Activated B cell treated with CpG ODN at 0.5 μM for 24 hours (primary cell): ENCODE measurements around the gene CHRNA5. TPM values are rescaled to one million over a fixed set of nuclear protein-coding genes. Genes with fewer than 3 reads are reported as not detected.

Experiments
- ATAC-seq: fragments of 200-7000 bp; cut with Tn5 transposase; one replicate; pipeline ENCODE4 v1.10.0; 2021; ENCODE audit warnings: low read depth, mild to moderate bottlenecking, moderate library complexity
- CTCF ChIA-PET: fragments of 350-600 bp; sonication (Branson Sonifier 250); formaldehyde crosslinking; loops from one replicate; lab custom pipeline; 2021; ENCODE audit warnings: antibody characterized with exemption; lab: Charles Lee
- POLR2A ChIA-PET: fragments of 350-600 bp; sonication (Branson Sonifier 250); formaldehyde crosslinking; loops from one replicate; lab custom pipeline; 2021; ENCODE audit warnings: antibody characterized with exemption; lab: Charles Lee
- DNase-seq: peaks from one replicate; pipeline ENCODE4 v3.0.0; 2022
- H3K27ac Mint-ChIP-seq: one replicate; pipeline ENCODE4 v1.8.0; 2020; ENCODE audit warnings: mixed read lengths
- H3K27me3 Mint-ChIP-seq: one replicate; pipeline ENCODE4 v1.8.0; 2021; ENCODE audit warnings: mixed read lengths
- H3K36me3 Mint-ChIP-seq: one replicate; pipeline ENCODE4 v1.8.0; 2021; ENCODE audit warnings: low read depth, mixed read lengths
- H3K4me1 Mint-ChIP-seq: one replicate; pipeline ENCODE4 v1.8.0; 2021; ENCODE audit warnings: mixed read lengths
- H3K4me3 Mint-ChIP-seq: one replicate; pipeline ENCODE4 v1.8.0; 2020; ENCODE audit warnings: mild to moderate bottlenecking, mixed read lengths
- H3K9me3 Mint-ChIP-seq: one replicate; pipeline ENCODE4 v1.8.0; 2020; ENCODE audit warnings: mixed read lengths
- intact Hi-C: fragments of 100-400 bp; cut with micrococcal nuclease; formaldehyde crosslinking; loops from one replicate; pipeline ENCODE4 v1.15.1; 2024
- total RNA-seq: library from RNA; stranded (reverse); gene quantifications from 2 replicates; pipeline ENCODE4 v1.2.3, GENCODE V29; 2022
- TF ChIP-seq, protein P1 (sequence below): fragments of 200-600 bp; IDR thresholded peaks from one replicate; pipeline ENCODE4 v1.8.0; 2022; ENCODE audit warnings: antibody characterized with exemption, mild to moderate bottlenecking

Gene CHRNA5
- total RNA-seq, 1 donor from 2014 or later: 1.3 TPM

DNA sequence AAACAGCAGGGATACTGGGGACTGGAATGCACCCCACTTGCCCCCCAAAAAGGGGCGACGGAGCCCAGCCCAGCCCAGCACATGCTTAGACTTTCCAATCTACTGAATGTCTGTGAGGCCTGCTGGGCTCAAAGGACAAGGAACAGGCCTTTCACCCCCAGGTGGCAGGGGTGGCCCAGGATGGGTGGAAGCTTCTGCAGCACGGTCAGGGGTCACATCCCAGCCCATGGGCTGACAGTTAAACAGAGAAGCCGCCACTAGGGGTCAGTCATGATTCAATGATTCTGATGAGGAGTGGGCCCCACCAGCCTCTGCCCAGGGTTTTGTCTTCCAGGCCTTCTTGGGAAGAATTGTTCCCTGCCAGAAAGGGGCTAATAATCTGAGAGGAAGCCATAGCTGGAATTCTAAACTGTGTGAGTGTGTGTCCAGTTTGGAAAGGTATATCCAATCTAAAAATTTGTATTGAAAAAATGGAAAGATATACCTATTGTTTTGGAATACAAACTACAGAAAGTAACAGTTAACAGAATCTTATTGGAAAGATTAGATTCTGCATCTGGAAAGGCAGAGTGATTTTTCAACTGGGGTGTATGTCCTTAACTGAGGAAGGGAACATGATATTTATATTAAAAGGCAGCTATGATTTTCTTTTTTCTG is 73.5 kb downstream of the CHRNA5 start:
- TF ChIP-seq, protein P1, sequence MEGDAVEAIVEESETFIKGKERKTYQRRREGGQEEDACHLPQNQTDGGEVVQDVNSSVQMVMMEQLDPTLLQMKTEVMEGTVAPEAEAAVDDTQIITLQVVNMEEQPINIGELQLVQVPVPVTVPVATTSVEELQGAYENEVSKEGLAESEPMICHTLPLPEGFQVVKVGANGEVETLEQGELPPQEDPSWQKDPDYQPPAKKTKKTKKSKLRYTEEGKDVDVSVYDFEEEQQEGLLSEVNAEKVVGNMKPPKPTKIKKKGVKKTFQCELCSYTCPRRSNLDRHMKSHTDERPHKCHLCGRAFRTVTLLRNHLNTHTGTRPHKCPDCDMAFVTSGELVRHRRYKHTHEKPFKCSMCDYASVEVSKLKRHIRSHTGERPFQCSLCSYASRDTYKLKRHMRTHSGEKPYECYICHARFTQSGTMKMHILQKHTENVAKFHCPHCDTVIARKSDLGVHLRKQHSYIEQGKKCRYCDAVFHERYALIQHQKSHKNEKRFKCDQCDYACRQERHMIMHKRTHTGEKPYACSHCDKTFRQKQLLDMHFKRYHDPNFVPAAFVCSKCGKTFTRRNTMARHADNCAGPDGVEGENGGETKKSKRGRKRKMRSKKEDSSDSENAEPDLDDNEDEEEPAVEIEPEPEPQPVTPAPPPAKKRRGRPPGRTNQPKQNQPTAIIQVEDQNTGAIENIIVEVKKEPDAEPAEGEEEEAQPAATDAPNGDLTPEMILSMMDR: no peak
- no peak overlapping the region for H3K4me3 Mint-ChIP-seq
- ATAC-seq: peak; percentile 69
- ChIA-PET CTCF (interaction anchor here (0.8 to 1.7 kb wide), 6 partner anchors 23 to 546 kb away, joined by 3 to 7 read pairs (median 4); no protein-coding TSS in a partner anchor), POLR2A (no interaction called here)
- intact Hi-C loops: loop anchor here (1.0 kb wide), 2 partner anchors 71 to 113 kb away; no protein-coding TSS in a partner anchor
- no peak overlapping the region for H3K27ac Mint-ChIP-seq
- H3K27me3 Mint-ChIP-seq: peaks cover 9% of the 10 kb centered on the region
- H3K4me1 Mint-ChIP-seq: peaks cover 11% of the 10 kb centered on the region
- no peaks in the 10 kb centered on the region for H3K36me3 Mint-ChIP-seq
- DNase-seq: no peak
- H3K9me3 Mint-ChIP-seq: no peaks in the 10 kb centered on the region

DNA sequence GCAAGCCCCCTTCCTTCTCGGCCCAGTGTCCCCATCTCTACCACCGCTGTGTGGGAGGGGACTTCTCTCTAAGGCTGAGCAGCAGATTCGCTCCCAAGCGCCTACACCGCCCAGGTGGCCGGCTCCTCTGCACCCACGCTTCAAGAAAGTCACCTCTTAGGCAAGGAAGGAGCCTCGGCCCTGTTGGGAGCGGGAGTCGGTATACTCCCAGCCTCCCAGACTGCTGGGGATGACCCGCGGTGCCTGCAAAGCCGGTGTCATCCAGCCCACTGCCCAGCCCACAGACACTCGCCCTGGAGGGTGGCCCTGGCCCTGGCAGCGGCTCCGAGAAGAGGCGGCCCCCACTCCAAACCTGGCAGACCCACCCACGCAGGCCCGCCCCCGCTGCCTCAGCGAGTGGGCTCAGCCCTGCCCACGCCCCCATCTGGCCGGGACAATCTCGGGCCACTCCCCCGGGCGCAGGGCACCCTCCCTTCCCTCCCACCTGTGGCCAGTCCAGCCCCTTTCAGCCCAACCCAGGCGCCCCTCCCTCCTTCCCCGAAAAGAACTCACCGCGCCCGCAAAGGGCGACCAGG is 75.3 kb downstream of the CHRNA5 start:
- peaks cover 9% of the 10 kb centered on the region for H3K27me3 Mint-ChIP-seq
- H3K27ac Mint-ChIP-seq: no peak overlapping the region
- ATAC-seq (peak; percentile 37), DNase-seq (no peak)
- TF ChIP-seq, protein P1: no peak
- CTCF ChIA-PET: interaction anchor here (1.7 kb wide), 1 partner anchor 25 kb away, joined by 3 read pairs; no protein-coding TSS in a partner anchor
- POLR2A ChIA-PET: no interaction called here
- H3K9me3 Mint-ChIP-seq: no peaks in the 10 kb centered on the region
- peaks cover 11% of the 10 kb centered on the region for H3K4me1 Mint-ChIP-seq
- H3K4me3 Mint-ChIP-seq: peak overlapping the region; percentile 61
- H3K36me3 Mint-ChIP-seq: no peaks in the 10 kb centered on the region
- intact Hi-C loops: no loop called here

DNA sequence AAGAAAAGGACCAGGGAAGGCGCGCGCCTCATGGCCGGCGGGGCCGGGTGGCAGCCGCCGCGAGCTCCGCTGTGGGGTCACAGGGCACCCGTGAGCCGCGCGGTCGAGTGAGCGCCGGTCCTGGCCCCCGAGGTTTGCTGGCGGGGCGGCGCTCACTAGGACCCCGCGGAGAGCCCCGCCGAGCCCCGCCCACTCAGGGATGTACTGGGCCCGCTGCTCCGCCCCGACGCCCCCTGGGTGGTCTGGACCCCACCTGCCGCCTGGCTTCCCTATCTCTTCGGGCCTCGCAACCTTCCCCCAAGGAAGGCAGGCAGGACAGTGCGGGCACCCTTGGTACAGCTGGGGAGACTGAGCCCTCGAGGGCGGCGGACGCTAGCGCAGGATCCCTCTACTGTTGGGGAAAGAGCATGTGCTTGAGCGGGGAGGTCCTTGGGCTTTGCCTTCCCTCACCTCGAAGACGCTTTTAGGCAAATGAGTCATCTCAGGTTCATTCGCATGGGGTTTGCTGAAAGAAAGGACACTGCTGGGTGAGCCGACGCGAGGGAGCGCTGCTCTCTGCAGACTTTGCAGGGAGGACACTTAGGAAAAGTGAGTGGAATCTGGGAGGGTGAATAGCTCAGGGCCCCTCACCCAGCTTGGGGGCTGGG is 75.9 kb downstream of the CHRNA5 start, which contains the start of gene CHRNB4:
TSS of gene CHRNB4 (minus strand) at position 109 of the 647 bp plus-strand sequence. CDS start at position 32, 77 bp downstream.
- DNase-seq (peak; percentile 21), ATAC-seq (peak; percentile 65)
- Mint-ChIP-seq H3K36me3 (no peaks in the 10 kb centered on the region), H3K4me3 (peak within 1 kb of the TSS; percentile 74), H3K9me3 (no peaks in the 10 kb centered on the region), H3K27ac (no peak within 1 kb of the TSS), H3K4me1 (peaks cover 11% of the 10 kb centered on the region), H3K27me3 (peaks cover 9% of the 10 kb centered on the region)
- ChIA-PET CTCF (no interaction called here), POLR2A (no interaction called here)
- intact Hi-C loops: no loop called here
- TF ChIP-seq, protein P1: no peak

DNA sequence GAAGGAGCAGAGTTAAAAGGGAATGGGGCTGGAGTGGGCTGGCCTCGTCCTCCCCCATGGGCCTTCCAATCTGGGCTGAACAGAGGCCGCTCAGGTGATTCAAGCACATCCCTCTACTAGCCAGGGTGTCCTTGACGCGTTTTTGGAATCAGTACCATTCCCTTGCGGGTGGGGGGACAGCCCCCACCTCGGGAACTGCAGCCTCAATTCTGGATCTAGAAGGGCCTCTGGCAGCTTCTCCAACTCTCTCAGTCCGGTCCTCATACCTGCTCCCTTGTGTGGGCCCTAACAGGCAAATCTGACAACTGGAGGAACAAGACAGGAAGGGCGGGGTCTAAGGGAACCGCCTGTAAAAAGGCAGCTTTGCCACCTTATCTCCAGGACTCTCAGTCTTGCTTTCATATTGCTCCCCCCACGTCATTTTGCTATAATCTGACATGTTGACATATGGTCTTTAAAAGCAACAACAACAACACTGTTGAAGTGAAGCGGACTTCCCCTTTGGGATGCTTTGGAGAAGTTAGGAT is 76.5 kb downstream of the CHRNA5 start:
- Mint-ChIP-seq H3K27ac (no peak overlapping the region), H3K4me1 (peaks cover 11% of the 10 kb centered on the region), H3K4me3 (peak overlapping the region; percentile 74), H3K36me3 (no peaks in the 10 kb centered on the region), H3K27me3 (peaks cover 9% of the 10 kb centered on the region), H3K9me3 (no peaks in the 10 kb centered on the region)
- POLR2A ChIA-PET: no interaction called here
- intact Hi-C loops: no loop called here
- no peak for DNase-seq
- no peak for ATAC-seq
- TF ChIP-seq, protein P1: no peak
- CTCF ChIA-PET: no interaction called here

DNA sequence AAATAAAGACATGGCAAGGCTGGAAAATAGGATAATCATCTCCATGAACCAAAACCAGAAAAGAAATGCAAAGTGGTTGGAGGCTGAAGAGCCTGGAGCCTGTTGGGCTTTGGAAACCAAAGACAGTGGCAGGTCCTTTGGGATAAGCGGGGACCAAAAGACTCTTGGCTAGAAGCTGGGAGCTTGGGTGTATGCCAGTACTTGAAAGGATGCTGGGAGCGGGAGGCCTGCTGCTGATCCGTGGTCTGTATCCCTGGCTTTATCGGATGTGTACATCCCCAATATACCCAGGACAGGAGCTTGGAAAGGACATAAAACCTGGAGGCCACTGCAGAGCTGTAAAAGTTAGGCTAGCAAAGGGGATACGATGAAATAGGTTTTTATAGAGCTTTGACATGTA is 77.0 kb downstream of the CHRNA5 start:
- no peaks in the 10 kb centered on the region for H3K36me3 Mint-ChIP-seq
- ChIA-PET POLR2A (no interaction called here), CTCF (no interaction called here)
- peaks cover 11% of the 10 kb centered on the region for H3K4me1 Mint-ChIP-seq
- TF ChIP-seq, protein P1: no peak
- no peak for DNase-seq
- peaks cover 9% of the 10 kb centered on the region for H3K27me3 Mint-ChIP-seq
- no peak overlapping the region for H3K4me3 Mint-ChIP-seq
- H3K9me3 Mint-ChIP-seq: no peaks in the 10 kb centered on the region
- ATAC-seq: no peak
- H3K27ac Mint-ChIP-seq: no peak overlapping the region
- intact Hi-C loops: no loop called here
